ENCODE data around the gene LRRC8D.

DNA sequence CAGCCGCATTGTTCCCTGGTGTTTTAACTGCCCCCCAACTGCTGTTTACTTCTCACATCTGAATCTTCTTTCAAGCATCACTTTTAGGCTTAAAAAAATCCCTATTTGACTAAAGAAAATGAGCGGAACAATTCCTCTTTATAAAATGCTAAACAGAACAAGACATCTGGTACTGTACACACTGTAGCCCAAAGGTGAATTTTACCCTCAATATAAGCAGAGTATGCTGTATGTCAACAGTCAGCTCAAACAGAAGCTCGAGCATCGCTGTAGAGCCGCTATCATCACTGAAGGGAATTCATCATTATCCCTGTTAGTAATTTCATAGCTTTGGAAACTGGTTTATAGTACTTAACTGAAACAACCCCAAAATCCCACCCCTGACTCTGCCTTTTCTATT is 85.3 kb downstream of the LRRC8D start:
- TF ChIP-seq POLR2A (IDR thresholded peaks at IDR 0.05; ENCODE audit: low read length) (no peak), GATA1 (IDR thresholded peaks at IDR 0.05; ENCODE audit: low read depth, low read length) (no peak)
